ENCODE data around the gene FOLR1. TPM values are rescaled to one million over a fixed set of nuclear protein-coding genes. Genes with fewer than 3 reads are reported as not detected.

The FOLR1 gene
- total and polyA plus RNA-seq, 10 of the 15 experiments (the other 5 are each of a cell fraction or from before 2014, with no cell fraction given) = not detected

GRCh38 chr11:72154816-72155215 is 37.1 kb upstream of the FOLR1 start:
- TF ChIP-seq SREBF1 (IDR thresholded peaks at IDR 0.05; ENCODE audit: low read length) (no peak), KAT2A (conservative IDR thresholded peaks at IDR 0.05; ENCODE audit: control insufficient read depth, low read depth, low read length) (no peak), BRCA1 (IDR thresholded peaks at IDR 0.05; ENCODE audit: low read depth, low read length) (no peak), E2F8 (IDR thresholded peaks at IDR 0.05; ENCODE audit: low read depth, partially characterized antibody) (no peak), JUNB (IDR thresholded peaks at IDR 0.05) (no peak), CBX3 (IDR thresholded peaks at IDR 0.05; ENCODE audit: borderline replicate concordance, low read depth) (no peak), BCLAF1 (IDR thresholded peaks at IDR 0.05) (no peak)
- Histone ChIP-seq H3K79me2 (ENCODE audit: control insufficient read depth, insufficient read depth, low read length) (no peaks in the 10 kb centered on the region), H4K20me1 (ENCODE audit: control insufficient read depth, insufficient read depth) (no peaks in the 10 kb centered on the region), H3K27ac (ENCODE audit: control insufficient read depth, insufficient read depth) (no peak overlapping the region), H3K4me2 (ENCODE audit: control insufficient read depth, insufficient read depth) (no peak overlapping the region), H3K9ac (ENCODE audit: control insufficient read depth, insufficient read depth, low read length) (no peak overlapping the region), H3K4me1 (ENCODE audit: control insufficient read depth, insufficient read depth, low read length) (no peaks in the 10 kb centered on the region), H3K27me3 (replicated peaks in 1 of 2; ENCODE audit: control insufficient read depth in 2 of 2, insufficient read depth in 2 of 2, low read length in 1 of 2) (no peaks in the 10 kb centered on the region), H3K36me3 (ENCODE audit: control insufficient read depth in 2 of 2, insufficient read depth in 2 of 2, low read length in 1 of 2) (no peaks in the 10 kb centered on the region), H3K9me3 (replicated peaks; ENCODE audit: control insufficient read depth, insufficient read depth, low read length) (no peaks in the 10 kb centered on the region), H2AFZ (ENCODE audit: control insufficient read depth, low read depth, low read length) (no peak overlapping the region), H3K4me3 (no peak overlapping the region)
- CTCF ChIA-PET = interaction anchor here (0.7 to 7.3 kb wide), 3 partner anchors 10 to 72 kb away, joined by 3 to 52 read pairs (median 4); no protein-coding TSS in a partner anchor
- BruUV-seq (replicated peaks) = no TSS peak
- intact Hi-C loops (cut with micrococcal nuclease; ENCODE audit: unreplicated experiment) = no loop called here
- DNase-seq (ENCODE audit: low read depth, low spot score) (no peak), FAIRE-seq (no peak), ATAC-seq (no peak)
- WGBS (ENCODE audit: insufficient coverage, insufficient replicate concordance, low lambda C conversion rate, missing lambda C conversion rate) = 17% methylated on average over 3 of the region's 3 CpGs
- POLR2A ChIA-PET = no interaction called here
- RAD21 ChIA-PET (ENCODE audit: unreplicated experiment) = no interaction called here
- SMC1A ChIA-PET (ENCODE audit: uncharacterized antibody, unreplicated experiment) = interaction anchor here (3.6 kb wide), 1 partner anchor 11 kb away, joined by 17 read pairs; no protein-coding TSS in a partner anchor
- in situ Hi-C loops (cut with MboI) = no loop called here
